ENCODE results near the gene CDH23.

DNA sequence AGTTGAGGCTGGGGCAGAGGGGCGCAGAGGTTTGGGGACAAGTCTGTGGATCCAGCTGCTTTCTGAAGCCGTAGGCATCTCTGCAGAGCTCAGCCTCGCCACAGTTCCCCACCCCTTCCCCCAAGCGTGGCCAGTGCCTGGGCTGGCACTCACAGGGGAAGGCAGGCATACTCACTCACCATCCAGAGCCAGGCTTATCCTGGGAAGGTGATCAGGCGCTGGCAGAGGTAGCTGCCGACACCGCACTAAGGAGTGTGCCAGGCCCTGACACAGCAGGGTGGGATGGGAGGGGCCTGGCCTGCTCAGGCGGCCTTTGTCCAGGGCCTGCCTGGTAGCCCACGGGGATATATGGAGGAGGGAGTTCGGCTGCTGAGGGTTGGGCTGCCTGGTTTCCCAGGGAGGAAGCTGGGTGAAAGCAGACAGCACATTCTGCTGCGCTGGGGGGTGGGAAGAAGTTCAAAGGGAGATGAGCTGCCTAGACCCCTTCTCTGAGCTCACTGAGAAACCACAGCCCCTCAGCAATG lies 360.7 kb downstream of the CDH23 start:
- TF ChIP-seq CTCF (IDR thresholded peaks at IDR 0.05) (no peak), EZH2 (IDR thresholded peaks at IDR 0.05; ENCODE audit: borderline replicate concordance, insufficient read depth, low read depth, low read length, poor library complexity, severe bottlenecking) (no peak)
